Transverse colon (tissue), 4 donors: ENCODE measurements around the gene ADAM12. TPM values are rescaled to one million over a fixed set of nuclear protein-coding genes. Genes with fewer than 3 reads are reported as not detected.

Experiments
- DNase-seq: peaks from one replicate; pipeline ENCODE4 v3.0.0-alpha.2; 2019
- H3K27ac ChIP-seq, 4 donors: fragments of 200-600 bp; sonication (generic); 2 replicates each; pipeline ENCODE4 v1.5.1; 2016 to 2018; ENCODE audit warnings: inconsistent platforms in 4 of 4
- H3K27me3 ChIP-seq: fragments of 200-600 bp; sonication (generic); 2 replicates; pipeline ENCODE4 v1.5.1; 2017; ENCODE audit warnings: inconsistent platforms
- H3K36me3 ChIP-seq, 4 donors: fragments of 200-600 bp; sonication (generic); 2 replicates each; pipeline ENCODE4 v1.5.1; 2017 to 2019; ENCODE audit warnings: inconsistent platforms in 4 of 4
- H3K4me1 ChIP-seq, 4 donors: fragments of 200-600 bp; sonication (generic); 2 replicates each; pipeline ENCODE4 v1.5.1; 2017 to 2020; ENCODE audit warnings: inconsistent platforms in 4 of 4
- H3K4me3 ChIP-seq, 4 donors: fragments of 200-600 bp; sonication (generic); 1 replicate in 1 of 4; 2 replicates in 3 of 4; pipeline versions ENCODE4 v1.5.1 to v1.6.1; 2017 to 2019; ENCODE audit warnings: inconsistent platforms in 4 of 4
- H3K9me3 ChIP-seq, 2 donors: fragments of 200-600 bp; sonication (generic); 2 replicates each; pipeline ENCODE4 v1.5.1; 2017 to 2019; ENCODE audit warnings: inconsistent platforms in 2 of 2
- EP300 ChIP-seq: sonication (generic); formaldehyde crosslinking; IDR thresholded peaks from one replicate; pipeline ENCODE4 v1.6.1; 2017; ENCODE audit warnings: antibody characterized with exemption, low read depth
- POLR2A ChIP-seq: fragments of 450-650 bp; IDR thresholded peaks from one replicate; pipeline ENCODE4 v1.6.1; 2016; ENCODE audit warnings: antibody characterized with exemption, mild to moderate bottlenecking, moderate library complexity
- POLR2AphosphoS5 ChIP-seq, 3 donors: sonication (generic); formaldehyde crosslinking; IDR thresholded peaks; one replicate each; pipeline ENCODE4 v1.6.1; 2016; ENCODE audit warnings: antibody characterized with exemption in 3 of 3
- WGBS, 2 donors: methylation state at CpG; one replicate each; pipeline ENCODE4 v1.1.5; 2018; ENCODE audit warnings: low coverage in 1 of 2; 5-methylcytosine and 5-hydroxymethylcytosine counted together
- in situ Hi-C, 4 donors: fragments of 200-750 bp; cut with MboI; loops; one replicate each; pipeline versions ENCODE4 v1.15.0 to v1.15.1; 2017; ENCODE audit warnings: low sequenced_read_pairs in 3 of 4, low pct_ligation_motif_present in 1 of 4, low pct_unique_long_range_greater_than_20kb in 1 of 4
- intact Hi-C: fragments of 100-400 bp; cut with DNase I; formaldehyde crosslinking; loops from one replicate; pipeline ENCODE4 v1.15.1; 2023; ENCODE audit warnings: low total_unique reads
- total RNA-seq, 4 donors: library from RNA; depleted of rRNA; stranded (reverse); fragments of >200 nt; gene quantifications; one replicate each; pipeline ENCODE4 v1.1.0, GENCODE V29; 2016
- TF ChIP-seq, protein P1 (sequence below), 5 experiments: fragments of 200-600 bp in 3 of 5; fragments of 450-650 bp in 2 of 5; sonication (generic) in 3 of 5; IDR thresholded peaks; 1 replicate in 2 of 5; 2 replicates in 3 of 5; pipeline ENCODE4 v1.5.1; 2016 to 2017; ENCODE audit warnings: antibody characterized with exemption in 5 of 5, inconsistent platforms in 3 of 5, mild to moderate bottlenecking in 2 of 5, moderate library complexity in 1 of 5

Gene ADAM12
- total RNA-seq, 4 donors from 2014 or later = 0.14 to 2.2 (median 1.1) TPM; not detected in 1

DNA sequence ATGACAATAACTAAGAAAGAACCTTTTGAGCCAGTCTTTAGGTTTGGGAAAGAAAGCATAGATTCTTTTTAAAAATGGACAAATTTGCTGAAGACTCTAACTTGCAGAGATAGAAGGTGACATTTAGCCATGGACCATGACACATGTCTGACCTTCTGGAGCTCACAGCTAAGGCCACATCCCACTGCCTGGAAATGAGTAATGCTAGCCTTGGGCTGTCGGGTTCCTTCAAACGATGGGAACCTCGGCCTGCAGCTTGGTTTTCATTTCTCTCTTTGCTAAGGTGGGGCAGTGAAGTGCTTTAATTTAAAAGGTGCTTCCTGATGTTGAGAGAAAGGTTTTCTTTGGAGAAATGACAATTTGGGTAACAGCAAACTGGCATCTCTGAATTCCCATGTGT is 268.7 kb downstream of the ADAM12 start:
- no peak for TF ChIP-seq POLR2AphosphoS5 (IDR thresholded peaks at IDR 0.05)
- TF ChIP-seq POLR2A = no peak
- no peak for TF ChIP-seq EP300
- TF ChIP-seq, protein P1, sequence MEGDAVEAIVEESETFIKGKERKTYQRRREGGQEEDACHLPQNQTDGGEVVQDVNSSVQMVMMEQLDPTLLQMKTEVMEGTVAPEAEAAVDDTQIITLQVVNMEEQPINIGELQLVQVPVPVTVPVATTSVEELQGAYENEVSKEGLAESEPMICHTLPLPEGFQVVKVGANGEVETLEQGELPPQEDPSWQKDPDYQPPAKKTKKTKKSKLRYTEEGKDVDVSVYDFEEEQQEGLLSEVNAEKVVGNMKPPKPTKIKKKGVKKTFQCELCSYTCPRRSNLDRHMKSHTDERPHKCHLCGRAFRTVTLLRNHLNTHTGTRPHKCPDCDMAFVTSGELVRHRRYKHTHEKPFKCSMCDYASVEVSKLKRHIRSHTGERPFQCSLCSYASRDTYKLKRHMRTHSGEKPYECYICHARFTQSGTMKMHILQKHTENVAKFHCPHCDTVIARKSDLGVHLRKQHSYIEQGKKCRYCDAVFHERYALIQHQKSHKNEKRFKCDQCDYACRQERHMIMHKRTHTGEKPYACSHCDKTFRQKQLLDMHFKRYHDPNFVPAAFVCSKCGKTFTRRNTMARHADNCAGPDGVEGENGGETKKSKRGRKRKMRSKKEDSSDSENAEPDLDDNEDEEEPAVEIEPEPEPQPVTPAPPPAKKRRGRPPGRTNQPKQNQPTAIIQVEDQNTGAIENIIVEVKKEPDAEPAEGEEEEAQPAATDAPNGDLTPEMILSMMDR (IDR thresholded peaks at IDR 0.05) = no peak
- H3K9me3 ChIP-seq = no peaks in the 10 kb centered on the region
- peaks cover 8% of the 10 kb centered on the region for H3K27me3 ChIP-seq
- intact Hi-C loops (no loop called here), in situ Hi-C loops (no loop called here)
- DNase-seq = no peak
- WGBS, 2 donors = 37% methylated on average over 3 of the region's 3 CpGs; no CpG with 5 or more reads in 1 of the 2 donors
- no peak overlapping the region for H3K4me3 ChIP-seq
- H3K27ac ChIP-seq = no peak overlapping the region
- H3K36me3 ChIP-seq = no peaks in the 10 kb centered on the region
- no peaks in the 10 kb centered on the region for H3K4me1 ChIP-seq

DNA sequence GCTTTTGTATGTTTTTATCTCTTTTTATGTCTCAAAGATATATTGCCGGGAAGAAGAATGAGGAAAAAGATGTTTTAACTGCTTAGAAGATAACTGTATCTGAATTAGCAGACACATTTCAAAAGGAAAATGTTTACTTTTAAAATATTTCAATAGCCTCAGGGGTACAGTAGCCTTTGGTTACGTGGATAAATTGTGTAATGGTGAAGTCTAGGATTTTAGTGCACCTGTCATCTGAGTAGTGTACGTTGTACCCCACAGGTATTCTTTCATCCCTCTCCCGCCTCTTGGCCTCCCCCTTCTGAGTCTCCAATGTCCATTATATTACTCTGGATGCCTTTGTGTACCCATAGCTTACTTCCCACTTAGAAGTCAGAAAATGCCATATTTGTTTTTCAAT is 269.8 kb downstream of the ADAM12 start:
- no peak for TF ChIP-seq POLR2A
- no peak for TF ChIP-seq POLR2AphosphoS5 (IDR thresholded peaks at IDR 0.05)
- TF ChIP-seq EP300 = no peak
- TF ChIP-seq, protein P1 (IDR thresholded peaks at IDR 0.05) = no peak
- 52 to 59% methylated on average over 4 of the region's 4 CpGs for WGBS, 2 donors
- in situ Hi-C loops = no loop called here

DNA sequence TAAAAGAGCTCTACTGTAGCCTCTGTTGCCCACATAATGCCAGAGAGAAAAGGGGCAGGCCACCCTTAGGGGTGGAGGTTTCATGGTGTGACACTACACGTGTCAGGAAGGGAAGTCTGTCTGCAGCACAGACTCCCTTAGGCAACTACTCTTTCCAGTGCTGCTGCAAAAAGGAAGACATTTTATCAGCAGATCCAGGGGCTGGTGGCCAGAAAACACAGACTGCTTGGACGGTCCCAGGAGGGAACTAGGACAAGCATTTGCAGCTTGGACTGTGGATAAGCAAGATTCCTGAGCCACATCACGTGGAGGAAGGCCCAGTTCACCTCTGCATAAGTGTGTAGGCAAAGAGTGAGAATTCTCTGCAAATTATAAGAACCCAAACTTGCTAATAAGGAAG is 271.1 kb downstream of the ADAM12 start:
- Histone ChIP-seq H3K9me3 (no peaks in the 10 kb centered on the region), H3K27ac (no peak overlapping the region), H3K4me1 (no peaks in the 10 kb centered on the region), H3K4me3 (no peak overlapping the region), H3K36me3 (no peaks in the 10 kb centered on the region), H3K27me3 (peaks cover 8% of the 10 kb centered on the region)
- intact Hi-C loops = no loop called here
- 64% methylated on average over 3 of the region's 3 CpGs; no CpG with 5 or more reads in 1 of the 2 donors for WGBS, 2 donors
- in situ Hi-C loops = no loop called here
- no peak for DNase-seq
- no peak for TF ChIP-seq POLR2AphosphoS5 (IDR thresholded peaks at IDR 0.05)

More for the DNA sequence above, 269.8 kb downstream of the ADAM12 start:
- Histone ChIP-seq H3K4me1 (no peaks in the 10 kb centered on the region), H3K27me3 (peaks cover 8% of the 10 kb centered on the region), H3K9me3 (no peaks in the 10 kb centered on the region), H3K4me3 (no peak overlapping the region), H3K36me3 (no peaks in the 10 kb centered on the region), H3K27ac (no peak overlapping the region)
- intact Hi-C loops = no loop called here
- DNase-seq = no peak

DNA sequence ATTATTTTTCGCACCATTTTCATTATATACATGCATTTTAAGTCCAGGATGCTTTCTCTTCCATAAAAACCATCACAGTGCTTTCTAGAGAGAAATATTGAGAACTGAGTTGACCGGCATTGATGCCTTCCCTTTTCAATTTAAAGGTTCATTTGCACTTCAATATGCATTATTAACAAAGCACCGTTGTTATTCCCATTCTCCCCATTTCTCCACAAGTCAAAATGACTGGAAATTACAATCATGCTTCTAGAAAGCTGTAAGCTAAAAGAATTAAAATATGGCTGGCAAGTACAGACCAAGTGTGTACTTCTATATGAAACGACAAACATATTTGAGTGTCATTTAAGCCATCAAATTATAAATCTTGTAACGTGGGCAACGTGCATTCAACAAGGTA is 272.4 kb downstream of the ADAM12 start:
- intact Hi-C loops (no loop called here), in situ Hi-C loops (no loop called here)
- 51 to 56% methylated on average over 6 of the region's 6 CpGs for WGBS, 2 donors
- Histone ChIP-seq H3K27me3 (peaks cover 8% of the 10 kb centered on the region), H3K27ac (no peak overlapping the region), H3K4me3 (no peak overlapping the region), H3K4me1 (peaks cover 0 to 3% (median 0%) of the 10 kb centered on the region in 4 donors), H3K9me3 (no peaks in the 10 kb centered on the region), H3K36me3 (no peaks in the 10 kb centered on the region)
- TF ChIP-seq, protein P1 (IDR thresholded peaks at IDR 0.05) = no peak
- no peak for TF ChIP-seq POLR2AphosphoS5 (IDR thresholded peaks at IDR 0.05)
- no peak for TF ChIP-seq POLR2A
- TF ChIP-seq EP300 = no peak
- DNase-seq = no peak
